Thyroid gland (tissue), 4 donors: Measurements from ENCODE around the gene HDAC9.

Experiments
- CTCF ChIP-seq, 6 experiments: fragments of 200-600 bp in 3 of 6; fragments of 450-650 bp in 3 of 6; sonication (generic) in 3 of 6; IDR thresholded peaks; one replicate each; pipeline ENCODE4 v1.5.1; 2016 to 2019; ENCODE audit warnings: antibody characterized with exemption in 6 of 6, mild to moderate bottlenecking in 2 of 6, inconsistent platforms in 1 of 6, moderate library complexity in 1 of 6
- POLR2A ChIP-seq, 2 donors: fragments of 450-650 bp; IDR thresholded peaks; one replicate each; pipeline ENCODE4 v1.6.1; 2017; ENCODE audit warnings: antibody characterized with exemption in 2 of 2, mild to moderate bottlenecking in 2 of 2, moderate library complexity in 1 of 2

- TF ChIP-seq CTCF (IDR thresholded peaks at IDR 0.05): no peak
- no peak for TF ChIP-seq POLR2A (IDR thresholded peaks at IDR 0.05)
These were observed 78.1 kb downstream of the HDAC9 start for GRCh38 chr7:18573410-18574234.
